Measurements from ENCODE around the gene AP1AR.
"Not testable (repeated sequence)": the region's sequence is repeated elsewhere in the genome, so short reads cannot be mapped to it uniquely, and the experiment has no call there.

AP1AR gene

GRCh38 chr4:112302320-112303274 is 71.0 kb downstream of the AP1AR start:
- no peak for DNase-seq

DNA sequence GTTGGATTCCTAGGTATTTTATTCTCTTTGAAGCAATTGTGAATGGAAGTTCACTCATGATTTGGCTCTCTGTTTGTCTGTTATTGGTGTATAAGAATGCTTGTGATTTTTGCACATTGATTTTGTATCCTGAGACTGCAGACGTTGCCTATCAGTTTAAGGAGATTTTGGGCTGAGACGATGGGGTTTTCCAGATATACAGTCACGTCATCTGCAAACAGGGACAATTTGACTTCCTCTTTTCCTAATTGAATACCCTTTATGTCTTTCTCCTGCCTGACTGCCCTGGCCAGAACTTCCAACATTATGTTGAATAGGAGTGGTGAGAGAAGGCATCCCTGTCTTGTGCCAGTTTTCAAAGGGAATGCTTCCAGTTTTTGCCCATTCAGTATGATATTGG is 73.9 kb downstream of the AP1AR start:
- DNase-seq; intact Hi-C loops (cut with DNase I): not testable (repeated sequence)

More at GRCh38 chr4:112302320-112303274, 71.0 kb downstream of the AP1AR start:
- intact Hi-C loops (cut with DNase I): no loop called here

- intact Hi-C loops (cut with DNase I): not testable (repeated sequence)
- peak in 3 of 10 donors; percentile 10 to 70 (median 70) for DNase-seq
Observed at GRCh38 chr4:112309263-112309791, 77.7 kb downstream of the AP1AR start.

GRCh38 chr4:112311516-112311915 is 79.9 kb downstream of the AP1AR start:
- no peak for DNase-seq
- intact Hi-C loops (cut with DNase I): no loop called here

DNA sequence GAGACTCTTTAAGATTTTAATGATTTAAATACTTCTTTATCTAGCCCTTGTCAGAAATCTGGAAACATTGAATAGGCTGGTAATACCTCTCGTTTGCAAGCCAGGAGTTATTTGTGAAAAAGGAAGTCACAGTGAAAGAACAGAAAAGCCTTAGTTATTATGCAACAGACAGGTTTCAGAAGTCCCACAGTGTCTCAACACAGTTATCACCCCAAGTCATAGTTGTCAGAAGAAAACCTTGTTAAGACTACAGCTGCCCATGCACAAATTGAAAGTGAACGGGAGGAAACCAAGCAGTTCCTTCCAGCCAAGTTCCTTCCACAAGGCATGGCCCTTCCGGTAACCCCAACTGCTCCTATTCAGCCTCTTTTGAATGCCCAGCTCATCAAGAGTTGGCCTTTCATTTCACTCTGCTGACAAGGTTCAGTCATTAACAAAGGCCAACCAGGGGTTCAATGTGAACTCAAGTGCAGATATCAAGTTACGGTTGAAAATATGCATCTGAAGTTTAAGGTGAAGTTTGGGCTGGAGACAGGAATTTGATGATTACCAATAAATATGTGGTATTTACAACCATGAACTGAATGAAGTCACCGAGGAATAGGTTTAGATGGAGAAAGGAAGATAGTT is 81.1 kb downstream of the AP1AR start:
- peak in 1 of 10 donors; percentile 25 for DNase-seq
- intact Hi-C loops (cut with DNase I): no loop called here

GRCh38 chr4:112315446-112315845 is 83.9 kb downstream of the AP1AR start:
- intact Hi-C loops (cut with DNase I): no loop called here
- no peak for DNase-seq

DNA sequence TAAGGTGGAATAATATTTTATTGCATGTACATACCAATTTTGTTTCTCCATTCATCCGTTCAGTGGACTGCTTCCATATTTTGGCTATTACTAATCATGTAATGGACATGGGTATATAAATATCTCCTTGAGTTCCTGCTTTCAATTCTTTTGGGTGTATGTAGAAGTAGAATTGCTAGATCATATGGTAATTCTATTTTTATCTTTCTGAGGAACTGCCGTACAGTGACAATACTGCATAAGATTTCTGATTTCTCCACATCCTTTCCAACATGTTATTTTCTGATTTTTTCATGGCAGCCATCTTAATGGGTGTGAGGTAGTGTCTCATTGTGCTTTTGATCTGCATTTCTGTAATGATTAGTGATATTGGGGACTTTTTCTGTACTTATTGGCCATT is 84.8 kb downstream of the AP1AR start:
- no peak for DNase-seq
- intact Hi-C loops (cut with DNase I): no loop called here

GRCh38 chr4:112318239-112319142 is 86.9 kb downstream of the AP1AR start:
- intact Hi-C loops (cut with DNase I): no loop called here
- no peak for DNase-seq
